ENCODE measurements around the gene IQSEC1. TPM values are rescaled to one million over a fixed set of nuclear protein-coding genes. Genes with fewer than 3 reads are reported as not detected.

The IQSEC1 gene
- total and polyA plus RNA-seq, 2 experiments from 2014 or later, result 8.0 to 51.9 TPM

DNA sequence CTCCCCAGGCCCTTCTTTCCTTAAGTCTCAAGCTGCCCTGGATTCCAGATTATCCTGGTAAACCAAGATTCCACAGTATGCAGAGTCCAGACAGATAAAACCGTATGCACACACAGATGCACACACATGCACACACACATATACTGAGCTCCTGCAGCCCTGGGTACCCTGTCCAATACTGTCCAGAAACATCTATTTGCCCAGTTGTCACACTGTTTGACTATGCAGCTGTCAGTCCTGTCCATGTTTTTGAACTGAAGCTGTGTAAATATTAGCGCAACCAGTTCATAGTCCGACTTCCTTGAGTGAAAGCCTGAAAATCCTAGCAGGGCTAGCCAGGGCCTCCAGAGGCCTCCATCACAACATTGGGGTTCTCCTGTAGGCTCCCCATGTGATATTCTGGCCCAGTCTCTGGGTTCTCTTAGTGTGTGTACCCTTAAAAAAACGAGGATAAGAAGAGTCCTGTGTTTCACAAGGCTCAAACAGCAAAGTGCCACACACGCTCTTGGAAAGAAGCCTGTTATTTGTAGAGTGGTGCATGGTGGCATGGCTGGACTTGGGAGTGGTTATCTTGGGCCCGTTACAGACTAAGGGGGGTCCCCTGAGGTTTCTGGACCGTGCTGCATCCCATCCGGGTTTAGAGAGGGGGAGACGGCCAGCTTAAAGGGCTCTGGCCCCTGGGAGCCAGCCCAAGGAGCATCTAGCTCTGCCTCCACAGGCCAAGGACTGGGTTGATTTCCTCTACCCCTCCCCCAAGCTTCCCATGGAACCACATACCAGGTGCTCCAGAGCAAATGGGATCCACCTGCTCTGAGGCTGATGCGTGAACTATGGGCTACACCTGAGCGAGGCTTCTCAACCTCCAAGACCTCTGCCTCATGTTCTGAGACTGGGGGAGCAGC is 108.3 kb downstream of the IQSEC1 start (continued):
- TF ChIP-seq, protein P1, sequence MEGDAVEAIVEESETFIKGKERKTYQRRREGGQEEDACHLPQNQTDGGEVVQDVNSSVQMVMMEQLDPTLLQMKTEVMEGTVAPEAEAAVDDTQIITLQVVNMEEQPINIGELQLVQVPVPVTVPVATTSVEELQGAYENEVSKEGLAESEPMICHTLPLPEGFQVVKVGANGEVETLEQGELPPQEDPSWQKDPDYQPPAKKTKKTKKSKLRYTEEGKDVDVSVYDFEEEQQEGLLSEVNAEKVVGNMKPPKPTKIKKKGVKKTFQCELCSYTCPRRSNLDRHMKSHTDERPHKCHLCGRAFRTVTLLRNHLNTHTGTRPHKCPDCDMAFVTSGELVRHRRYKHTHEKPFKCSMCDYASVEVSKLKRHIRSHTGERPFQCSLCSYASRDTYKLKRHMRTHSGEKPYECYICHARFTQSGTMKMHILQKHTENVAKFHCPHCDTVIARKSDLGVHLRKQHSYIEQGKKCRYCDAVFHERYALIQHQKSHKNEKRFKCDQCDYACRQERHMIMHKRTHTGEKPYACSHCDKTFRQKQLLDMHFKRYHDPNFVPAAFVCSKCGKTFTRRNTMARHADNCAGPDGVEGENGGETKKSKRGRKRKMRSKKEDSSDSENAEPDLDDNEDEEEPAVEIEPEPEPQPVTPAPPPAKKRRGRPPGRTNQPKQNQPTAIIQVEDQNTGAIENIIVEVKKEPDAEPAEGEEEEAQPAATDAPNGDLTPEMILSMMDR (conservative IDR thresholded peaks at IDR 0.05; ENCODE audit: low read depth in 2 of 2), result no peak
- TF ChIP-seq, protein P2, sequence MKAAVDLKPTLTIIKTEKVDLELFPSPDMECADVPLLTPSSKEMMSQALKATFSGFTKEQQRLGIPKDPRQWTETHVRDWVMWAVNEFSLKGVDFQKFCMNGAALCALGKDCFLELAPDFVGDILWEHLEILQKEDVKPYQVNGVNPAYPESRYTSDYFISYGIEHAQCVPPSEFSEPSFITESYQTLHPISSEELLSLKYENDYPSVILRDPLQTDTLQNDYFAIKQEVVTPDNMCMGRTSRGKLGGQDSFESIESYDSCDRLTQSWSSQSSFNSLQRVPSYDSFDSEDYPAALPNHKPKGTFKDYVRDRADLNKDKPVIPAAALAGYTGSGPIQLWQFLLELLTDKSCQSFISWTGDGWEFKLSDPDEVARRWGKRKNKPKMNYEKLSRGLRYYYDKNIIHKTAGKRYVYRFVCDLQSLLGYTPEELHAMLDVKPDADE (IDR thresholded peaks at IDR 0.05), result no peak
- TF ChIP-seq ZNF331 (CRISPR knock-in tag; IDR thresholded peaks at IDR 0.05; ENCODE audit: low read depth) (no peak), NANOG (IDR thresholded peaks at IDR 0.05; ENCODE audit: borderline replicate concordance) (no peak)

DNA sequence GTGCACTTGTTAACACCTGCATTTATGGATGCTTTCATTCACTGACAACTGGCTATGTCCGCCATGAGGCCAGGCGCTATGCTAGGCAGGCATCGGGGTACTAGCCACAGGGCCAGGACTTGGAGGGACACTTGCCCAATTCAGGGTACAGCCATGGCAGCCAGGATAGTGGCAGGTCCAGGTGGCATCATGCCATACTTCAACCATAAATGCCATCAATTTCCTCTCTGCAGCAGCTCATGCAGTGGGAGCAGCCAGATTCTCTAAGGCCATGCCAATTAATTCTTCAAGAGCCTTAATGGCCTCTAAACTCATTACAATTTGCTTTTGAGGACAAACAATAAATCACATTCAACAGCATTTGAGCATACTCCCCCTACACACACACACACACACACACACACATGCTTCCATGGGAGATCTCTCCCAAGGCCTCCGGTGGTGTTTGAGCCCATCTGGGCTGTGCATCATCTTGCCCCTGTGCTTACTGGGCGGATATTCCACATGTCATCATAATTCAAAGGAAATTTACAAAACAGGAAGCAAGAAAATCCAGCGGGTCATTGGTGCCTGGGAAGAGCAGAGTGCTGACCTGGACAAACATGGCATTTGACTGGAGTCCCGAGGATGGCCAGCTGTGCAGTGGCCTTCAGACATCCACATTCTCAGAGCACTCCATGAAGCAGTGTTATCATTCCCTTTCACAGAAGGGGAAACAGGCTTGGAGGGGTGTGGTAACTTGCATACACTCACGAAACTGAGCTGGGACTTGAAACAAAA is 109.1 kb downstream of the IQSEC1 start:
- Histone ChIP-seq H3K36me3 (ENCODE audit: insufficient read depth) (no peaks in the 10 kb centered on the region), H3K27me3 (ENCODE audit: insufficient read depth) (0 out of 2 replicates have a peak, but pooled peaks cover 2% of the 10 kb centered on the region), H3K9me2 (ENCODE audit: insufficient read depth) (no peaks in the 10 kb centered on the region), H3K79me2 (replicated peaks; ENCODE audit: insufficient read depth) (peaks cover 78% of the 10 kb centered on the region), H4K20me1 (replicated peaks; ENCODE audit: insufficient read depth) (peaks cover 24% of the 10 kb centered on the region; the same call in 1 of the 2 replicates), H3F3A (replicated peaks; ENCODE audit: low read depth) (no peaks in the 10 kb centered on the region), H3K4me3 (no peak overlapping the region), H3K27ac (ENCODE audit: low read depth) (no peak overlapping the region), H3K4me2 (no peak overlapping the region), H2AFZ (no peak overlapping the region), H3K4me1 (ENCODE audit: insufficient read depth) (peaks cover 32% of the 10 kb centered on the region; the same call in 1 of the 2 replicates)
- Mint-ChIP-seq H3K27me3 (ENCODE audit: insufficient read depth, low read depth, poor library complexity) (peaks cover 33% of the 10 kb centered on the region), H3K4me3 (no peak overlapping the region), H3K9me3 (no peaks in the 10 kb centered on the region), H3K27ac (no peak overlapping the region), H3K36me3 (ENCODE audit: low read depth) (no peaks in the 10 kb centered on the region), H3K4me1 (peaks cover 49% of the 10 kb centered on the region)
- no peak for DNase-seq (ENCODE audit: low spot score)
- no peak for ATAC-seq
- TF ChIP-seq EZH2 (IDR thresholded peaks at IDR 0.05; ENCODE audit: low read depth, unreplicated experiment), result no peak
- no peak for TF ChIP-seq POLR2AphosphoS5 (IDR thresholded peaks at IDR 0.05; ENCODE audit: low read depth)
- no peak for TF ChIP-seq STAT1 (IDR thresholded peaks at IDR 0.05; ENCODE audit: unreplicated experiment)
- no peak for TF ChIP-seq JUNB (IDR thresholded peaks at IDR 0.05; ENCODE audit: unreplicated experiment)
- no peak for TF ChIP-seq EZH2phosphoT487 (IDR thresholded peaks at IDR 0.05; ENCODE audit: unreplicated experiment)
- no peak for TF ChIP-seq NANOG (IDR thresholded peaks at IDR 0.05; ENCODE audit: borderline replicate concordance)
- TF ChIP-seq CREB1 (CRISPR knock-in tag; IDR thresholded peaks at IDR 0.05; ENCODE audit: low read depth), result no peak
- TF ChIP-seq, protein P3, sequence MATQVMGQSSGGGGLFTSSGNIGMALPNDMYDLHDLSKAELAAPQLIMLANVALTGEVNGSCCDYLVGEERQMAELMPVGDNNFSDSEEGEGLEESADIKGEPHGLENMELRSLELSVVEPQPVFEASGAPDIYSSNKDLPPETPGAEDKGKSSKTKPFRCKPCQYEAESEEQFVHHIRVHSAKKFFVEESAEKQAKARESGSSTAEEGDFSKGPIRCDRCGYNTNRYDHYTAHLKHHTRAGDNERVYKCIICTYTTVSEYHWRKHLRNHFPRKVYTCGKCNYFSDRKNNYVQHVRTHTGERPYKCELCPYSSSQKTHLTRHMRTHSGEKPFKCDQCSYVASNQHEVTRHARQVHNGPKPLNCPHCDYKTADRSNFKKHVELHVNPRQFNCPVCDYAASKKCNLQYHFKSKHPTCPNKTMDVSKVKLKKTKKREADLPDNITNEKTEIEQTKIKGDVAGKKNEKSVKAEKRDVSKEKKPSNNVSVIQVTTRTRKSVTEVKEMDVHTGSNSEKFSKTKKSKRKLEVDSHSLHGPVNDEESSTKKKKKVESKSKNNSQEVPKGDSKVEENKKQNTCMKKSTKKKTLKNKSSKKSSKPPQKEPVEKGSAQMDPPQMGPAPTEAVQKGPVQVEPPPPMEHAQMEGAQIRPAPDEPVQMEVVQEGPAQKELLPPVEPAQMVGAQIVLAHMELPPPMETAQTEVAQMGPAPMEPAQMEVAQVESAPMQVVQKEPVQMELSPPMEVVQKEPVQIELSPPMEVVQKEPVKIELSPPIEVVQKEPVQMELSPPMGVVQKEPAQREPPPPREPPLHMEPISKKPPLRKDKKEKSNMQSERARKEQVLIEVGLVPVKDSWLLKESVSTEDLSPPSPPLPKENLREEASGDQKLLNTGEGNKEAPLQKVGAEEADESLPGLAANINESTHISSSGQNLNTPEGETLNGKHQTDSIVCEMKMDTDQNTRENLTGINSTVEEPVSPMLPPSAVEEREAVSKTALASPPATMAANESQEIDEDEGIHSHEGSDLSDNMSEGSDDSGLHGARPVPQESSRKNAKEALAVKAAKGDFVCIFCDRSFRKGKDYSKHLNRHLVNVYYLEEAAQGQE (IDR thresholded peaks at IDR 0.05; ENCODE audit: unreplicated experiment), result no peak
- TF ChIP-seq, protein P2 (IDR thresholded peaks at IDR 0.05), result no peak
- TF ChIP-seq ZNF114 (CRISPR knock-in tag; IDR thresholded peaks at IDR 0.05), result no peak
